LNCAP (cell line): Measurements from ENCODE around the gene FGD4.

Experiments used
- CTCF ChIP-seq: fragments of 450-650 bp; IDR thresholded peaks from 2 replicates; pipeline ENCODE4 v1.5.1; 2017; ENCODE audit warnings: mild to moderate bottlenecking

Gene FGD4

GRCh38 chr12:32505067-32505945 is 105.9 kb downstream of the FGD4 start:
- no peak for TF ChIP-seq CTCF

- TF ChIP-seq CTCF: no peak
Measured at GRCh38 chr12:32507942-32508320, 108.6 kb downstream of the FGD4 start.

GRCh38 chr12:32508626-32509025 is 109.3 kb downstream of the FGD4 start:
- no peak for TF ChIP-seq CTCF

GRCh38 chr12:32509328-32510091 is 110.2 kb downstream of the FGD4 start:
- TF ChIP-seq CTCF: no peak

- no peak for TF ChIP-seq CTCF
Measured at GRCh38 chr12:32512379-32512778, 113.0 kb downstream of the FGD4 start.

GRCh38 chr12:32512910-32513309 is 113.6 kb downstream of the FGD4 start:
- no peak for TF ChIP-seq CTCF

GRCh38 chr12:32515137-32515873 is 115.9 kb downstream of the FGD4 start:
- TF ChIP-seq CTCF: no peak
